Stomach (tissue), 9 donors: ENCODE results near the gene SH3TC1. TPM values are rescaled to one million over a fixed set of nuclear protein-coding genes. Genes with fewer than 3 reads are reported as not detected.
A peak's percentile ranks its signal among the peaks of the same experiment; 100 is the strongest.

Experiments used
- DNase-seq, 2 donors: peaks; one replicate each; pipeline versions ENCODE4 v3.0.0 to v3.0.0-alpha.2; 2013 to 2019
- H3K27ac ChIP-seq, 5 donors: fragments of 200-600 bp in 4 of 5; sonication (generic) in 4 of 5; one replicate each; pipeline ENCODE4 v1.5.1; 2013 to 2019; ENCODE audit warnings: mild to moderate bottlenecking in 1 of 5, moderate library complexity in 1 of 5
- H3K27me3 ChIP-seq, 3 donors: fragments of 200-600 bp; sonication (generic); one replicate each; pipeline ENCODE4 v1.5.1; 2017 to 2019; ENCODE audit warnings: mixed run types in 1 of 3
- H3K36me3 ChIP-seq, 4 donors: fragments of 200-600 bp; sonication (generic); 1 replicate in 3 of 4; 2 replicates in 1 of 4; pipeline ENCODE4 v1.5.1; 2016 to 2019
- H3K4me1 ChIP-seq, 4 donors: fragments of 200-600 bp; sonication (generic); one replicate each; pipeline ENCODE4 v1.5.1; 2016 to 2019
- H3K4me3 ChIP-seq, 4 donors: fragments of 200-600 bp; sonication (generic) in 3 of 4; one replicate each; pipeline ENCODE4 v1.5.1; 2016 to 2019; ENCODE audit warnings: mild to moderate bottlenecking in 1 of 4
- H3K9me3 ChIP-seq, 4 donors: fragments of 200-600 bp; sonication (generic); one replicate each; pipeline ENCODE4 v1.5.1; 2016 to 2019
- CTCF ChIP-seq, 7 experiments: fragments of 450-650 bp in 4 of 7; fragments of 200-600 bp in 3 of 7; sonication (generic) in 3 of 7; IDR thresholded peaks; one replicate each; pipeline ENCODE4 v1.5.1; 2016 to 2019; ENCODE audit warnings: antibody characterized with exemption in 7 of 7, control low read depth in 2 of 7, mild to moderate bottlenecking in 1 of 7
- EP300 ChIP-seq: sonication (generic); formaldehyde crosslinking; IDR thresholded peaks from one replicate; pipeline ENCODE4 v1.6.1; 2017; ENCODE audit warnings: antibody characterized with exemption
- POLR2A ChIP-seq, 4 donors: fragments of 450-650 bp; IDR thresholded peaks; one replicate each; pipeline ENCODE4 v1.6.1; 2016; ENCODE audit warnings: antibody characterized with exemption in 4 of 4, control low read depth in 2 of 4, mild to moderate bottlenecking in 1 of 4, moderate library complexity in 1 of 4
- POLR2AphosphoS5 ChIP-seq, 3 donors: sonication (generic); formaldehyde crosslinking; IDR thresholded peaks; one replicate each; pipeline ENCODE4 v1.6.1; 2016; ENCODE audit warnings: antibody characterized with exemption in 3 of 3
- WGBS, 5 donors: extraction: QIAGEN DNeasy Blood & Tissue Kit in 3 of 5; methylation state at CpG; one replicate each; pipeline versions ENCODE4 v1.1.5 to v1.1.7; 2013 to 2018; 5-methylcytosine and 5-hydroxymethylcytosine counted together
- intact Hi-C: fragments of 100-400 bp; cut with DNase I; formaldehyde crosslinking; loops from one replicate; pipeline ENCODE4 v1.15.1; 2023; ENCODE audit warnings: low total_unique reads
- polyA plus RNA-seq, 3 donors: library from polyadenylated mRNA; stranded (reverse); fragments of 200-250 nt; gene quantifications; one replicate each; pipeline ENCODE4 v1.2.3, GENCODE V29; 2013
- total RNA-seq, 5 donors: library from RNA; depleted of rRNA; stranded (reverse); fragments of >200 nt; gene quantifications; one replicate each; pipeline versions ENCODE4 v1.1.0 to v1.2.3, GENCODE V29; 2014 to 2016
- donor health status: healthy with polysubstance abuse.
- donor health status: Bipolar disorder and iron deficiency.
- donor health status: healthy.

SH3TC1 gene
- total and polyA plus RNA-seq, 8 donors = 12.0 to 96.2 (median 27.9) TPM

GRCh38 chr4:8236106-8236919, 37.2 kb downstream of the SH3TC1 start:
- no peak overlapping the region for H3K27ac ChIP-seq
- 76 to 89% (median 87%) methylated on average over 12 to 24 of the region's 24 CpGs for WGBS, 5 donors
- H3K27me3 ChIP-seq = no peaks in the 10 kb centered on the region
- intact Hi-C loops = no loop called here
- no peak overlapping the region for H3K4me3 ChIP-seq
- TF ChIP-seq CTCF (IDR thresholded peaks at IDR 0.05) (no peak), EP300 (no peak), POLR2AphosphoS5 (IDR thresholded peaks at IDR 0.05) (no peak), POLR2A (IDR thresholded peaks at IDR 0.05) (no peak)
- no peak for DNase-seq
- H3K4me1 ChIP-seq = peaks cover 0 to 13% (median 5%) of the 10 kb centered on the region in 4 donors
- peaks cover 22 to 100% (median 91%) of the 10 kb centered on the region in 4 donors for H3K36me3 ChIP-seq
- H3K9me3 ChIP-seq = no peaks in the 10 kb centered on the region

GRCh38 chr4:8236920-8237195, 37.8 kb downstream of the SH3TC1 start:
- Histone ChIP-seq H3K4me1 (peaks cover 0 to 15% (median 5%) of the 10 kb centered on the region in 4 donors), H3K27me3 (no peaks in the 10 kb centered on the region), H3K9me3 (no peaks in the 10 kb centered on the region), H3K27ac (no peak overlapping the region), H3K4me3 (no peak overlapping the region), H3K36me3 (peaks cover 25 to 100% (median 92%) of the 10 kb centered on the region in 4 donors)
- TF ChIP-seq EP300 (no peak), POLR2AphosphoS5 (IDR thresholded peaks at IDR 0.05) (no peak), POLR2A (IDR thresholded peaks at IDR 0.05) (no peak), CTCF (IDR thresholded peaks at IDR 0.05) (no peak)
- 88 to 100% (median 93%) methylated on average over 2 to 9 of the region's 9 CpGs for WGBS, 5 donors
- no peak for DNase-seq
- intact Hi-C loops = no loop called here

- H3K4me1 ChIP-seq = peaks cover 2 to 21% (median 9%) of the 10 kb centered on the region in 4 donors
- no peak overlapping the region for H3K4me3 ChIP-seq
- peaks cover 25 to 95% (median 87%) of the 10 kb centered on the region in 4 donors for H3K36me3 ChIP-seq
- intact Hi-C loops = no loop called here
- WGBS, 5 donors = 89 to 94% (median 93%) methylated on average over 26 to 29 of the region's 29 CpGs
- no peaks in the 10 kb centered on the region for H3K9me3 ChIP-seq
- no peaks in the 10 kb centered on the region for H3K27me3 ChIP-seq
- no peak overlapping the region for H3K27ac ChIP-seq
- TF ChIP-seq EP300 (no peak), CTCF (IDR thresholded peaks at IDR 0.05) (no peak), POLR2A (IDR thresholded peaks at IDR 0.05) (no peak), POLR2AphosphoS5 (IDR thresholded peaks at IDR 0.05) (no peak)
- DNase-seq = no peak
Observed at GRCh38 chr4:8237256-8237989, 38.3 kb downstream of the SH3TC1 start.

DNA sequence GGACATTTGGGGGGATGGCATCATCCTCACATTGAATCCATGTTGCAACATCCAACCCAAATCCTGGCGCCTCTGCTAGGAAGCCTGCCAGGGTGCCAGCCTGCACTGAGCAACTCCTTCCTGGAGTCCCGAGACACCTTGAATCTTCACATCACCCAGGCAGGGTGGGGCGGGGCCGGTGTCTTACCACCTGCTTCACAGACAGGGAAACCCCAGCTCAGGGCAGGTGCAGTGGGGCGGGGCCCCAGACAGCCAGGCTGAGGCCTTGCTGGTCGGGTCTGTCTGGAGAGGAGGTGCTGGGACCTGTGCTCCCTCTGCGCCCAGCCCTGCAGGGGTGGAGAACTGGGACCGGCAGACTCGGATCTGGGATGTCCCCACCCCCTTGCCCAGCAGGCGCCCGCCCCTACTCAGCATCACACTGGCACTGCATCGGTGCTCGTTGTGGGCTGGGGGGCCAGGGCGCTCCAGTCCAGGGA, 39.0 kb downstream of the SH3TC1 start:
- WGBS, 5 donors = 57 to 83% (median 63%) methylated on average over 4 to 14 of the region's 14 CpGs
- H3K27ac ChIP-seq = peak overlapping the region in 1 of 5 donors; percentile 60

More for the DNA sequence above, 39.0 kb downstream of the SH3TC1 start:
- Histone ChIP-seq H3K4me3 (no peak overlapping the region), H3K36me3 (peaks cover 25 to 88% (median 80%) of the 10 kb centered on the region in 4 donors), H3K4me1 (peaks cover 5 to 27% (median 14%) of the 10 kb centered on the region in 4 donors), H3K9me3 (no peaks in the 10 kb centered on the region), H3K27me3 (no peaks in the 10 kb centered on the region)
- TF ChIP-seq POLR2A (IDR thresholded peaks at IDR 0.05) (no peak), CTCF (IDR thresholded peaks at IDR 0.05) (no peak), POLR2AphosphoS5 (IDR thresholded peaks at IDR 0.05) (no peak), EP300 (no peak)
- intact Hi-C loops = no loop called here
- peak; percentile 45 to 63 for DNase-seq
